GM10266 (cell line): ENCODE measurements around the gene MEIOC.

Experiments
- DNase-seq: peaks from one replicate; pipeline ENCODE4 v3.0.0; 2012; ENCODE audit errors: extremely low spot score
- CTCF ChIP-seq: IDR thresholded peaks from 2 replicates; pipeline ENCODE4 v1.5.1; 2012; ENCODE audit warnings: mild to moderate bottlenecking, low read depth; ENCODE audit not compliant: control insufficient read depth, insufficient read depth; ENCODE audit errors: missing control alignments

Gene MEIOC

GRCh38 chr17:44648963-44649362, 7.3 kb upstream of the MEIOC start:
- no peak for TF ChIP-seq CTCF
- no peak for DNase-seq

GRCh38 chr17:44651228-44651627, 5.0 kb upstream of the MEIOC start:
- no peak for TF ChIP-seq CTCF
- DNase-seq, result no peak

GRCh38 chr17:44652727-44653126, 3.5 kb upstream of the MEIOC start:
- DNase-seq, result no peak
- TF ChIP-seq CTCF, result no peak

- no peak for TF ChIP-seq CTCF
- no peak for DNase-seq
Measured at GRCh38 chr17:44653384-44653783, 2.9 kb upstream of the MEIOC start.

GRCh38 chr17:44653954-44654353, 2.3 kb upstream of the MEIOC start:
- TF ChIP-seq CTCF, result no peak
- no peak for DNase-seq

GRCh38 chr17:44661835-44662234, 5.6 kb downstream of the MEIOC start:
- TF ChIP-seq CTCF, result no peak

GRCh38 chr17:44663095-44663494, 6.8 kb downstream of the MEIOC start:
- no peak for DNase-seq
- TF ChIP-seq CTCF, result no peak

More at GRCh38 chr17:44661835-44662234, 5.6 kb downstream of the MEIOC start:
- no peak for DNase-seq

- no peak for TF ChIP-seq CTCF
- DNase-seq, result no peak
Measured at GRCh38 chr17:44664867-44665266, 8.6 kb downstream of the MEIOC start.
